GM12872 (cell line): ENCODE results near the gene CCDC70.
A peak's percentile ranks its signal among the peaks of the same experiment; 100 is the strongest.

Source experiments
- TF ChIP-seq, protein P1 (sequence below): IDR thresholded peaks from 3 replicates; pipeline ENCODE4 v1.5.1; 2011; ENCODE audit warnings: low read depth, mild to moderate bottlenecking, low read length, moderate library complexity; ENCODE audit not compliant: insufficient read depth

CCDC70 gene

DNA sequence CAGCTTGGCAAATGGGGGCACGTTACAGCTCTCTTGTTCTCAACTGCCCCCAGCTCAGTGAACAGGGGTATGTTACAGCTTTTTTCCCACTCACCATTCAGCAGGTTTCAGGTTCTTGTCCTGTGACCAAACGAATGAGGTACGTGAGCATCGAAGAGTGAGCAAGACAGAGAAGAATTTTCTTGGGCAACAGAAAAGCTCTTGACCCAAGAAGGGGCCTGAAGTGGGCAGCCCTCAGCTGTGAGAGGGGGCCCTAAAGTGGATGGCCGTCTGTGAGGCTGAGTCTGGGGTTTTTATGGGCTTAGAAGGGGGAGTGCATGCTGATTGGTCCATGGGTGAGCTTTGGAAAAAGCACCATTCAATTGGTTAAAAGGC lies 21.4 kb downstream of the CCDC70 start:
- TF ChIP-seq, protein P1, sequence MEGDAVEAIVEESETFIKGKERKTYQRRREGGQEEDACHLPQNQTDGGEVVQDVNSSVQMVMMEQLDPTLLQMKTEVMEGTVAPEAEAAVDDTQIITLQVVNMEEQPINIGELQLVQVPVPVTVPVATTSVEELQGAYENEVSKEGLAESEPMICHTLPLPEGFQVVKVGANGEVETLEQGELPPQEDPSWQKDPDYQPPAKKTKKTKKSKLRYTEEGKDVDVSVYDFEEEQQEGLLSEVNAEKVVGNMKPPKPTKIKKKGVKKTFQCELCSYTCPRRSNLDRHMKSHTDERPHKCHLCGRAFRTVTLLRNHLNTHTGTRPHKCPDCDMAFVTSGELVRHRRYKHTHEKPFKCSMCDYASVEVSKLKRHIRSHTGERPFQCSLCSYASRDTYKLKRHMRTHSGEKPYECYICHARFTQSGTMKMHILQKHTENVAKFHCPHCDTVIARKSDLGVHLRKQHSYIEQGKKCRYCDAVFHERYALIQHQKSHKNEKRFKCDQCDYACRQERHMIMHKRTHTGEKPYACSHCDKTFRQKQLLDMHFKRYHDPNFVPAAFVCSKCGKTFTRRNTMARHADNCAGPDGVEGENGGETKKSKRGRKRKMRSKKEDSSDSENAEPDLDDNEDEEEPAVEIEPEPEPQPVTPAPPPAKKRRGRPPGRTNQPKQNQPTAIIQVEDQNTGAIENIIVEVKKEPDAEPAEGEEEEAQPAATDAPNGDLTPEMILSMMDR: no peak

DNA sequence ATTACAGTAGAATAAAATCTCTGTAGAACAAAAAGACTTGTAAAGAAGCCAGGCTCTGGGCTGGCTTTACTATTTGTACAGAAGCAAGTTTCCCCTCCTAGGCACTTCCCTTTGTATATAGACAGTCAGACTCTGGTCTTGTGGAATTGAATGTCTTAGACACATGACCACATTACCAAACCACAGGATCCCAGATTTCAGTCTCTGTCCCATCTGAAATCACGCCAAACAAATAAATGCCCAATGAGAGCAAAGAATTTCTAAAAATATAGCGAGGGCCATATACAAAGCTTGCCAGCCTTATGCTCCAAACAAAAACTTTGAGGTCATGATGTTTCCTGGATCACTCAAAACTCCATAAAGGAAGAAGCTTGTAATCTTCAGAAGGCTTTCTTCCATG lies 23.9 kb downstream of the CCDC70 start:
- TF ChIP-seq, protein P1: no peak

DNA sequence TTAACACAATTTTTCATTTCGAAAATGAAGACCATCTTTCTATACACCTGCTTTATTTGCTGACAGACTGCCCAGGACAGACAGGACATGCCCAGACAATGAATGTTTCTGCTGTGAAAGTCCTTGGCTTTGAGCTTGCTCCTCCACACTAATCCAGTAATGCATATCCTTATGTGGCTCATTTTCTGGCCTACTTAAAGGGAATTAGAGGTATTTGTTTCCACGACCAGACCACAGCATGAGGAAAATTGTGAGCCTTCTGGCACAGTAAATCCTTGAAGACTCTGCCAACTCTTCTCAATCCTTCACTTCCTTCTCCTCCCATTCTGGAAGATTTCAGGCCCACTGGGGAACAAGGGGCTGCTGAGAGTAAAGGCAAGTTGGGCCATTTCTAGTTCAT lies 25.7 kb downstream of the CCDC70 start:
- TF ChIP-seq, protein P1: no peak

DNA sequence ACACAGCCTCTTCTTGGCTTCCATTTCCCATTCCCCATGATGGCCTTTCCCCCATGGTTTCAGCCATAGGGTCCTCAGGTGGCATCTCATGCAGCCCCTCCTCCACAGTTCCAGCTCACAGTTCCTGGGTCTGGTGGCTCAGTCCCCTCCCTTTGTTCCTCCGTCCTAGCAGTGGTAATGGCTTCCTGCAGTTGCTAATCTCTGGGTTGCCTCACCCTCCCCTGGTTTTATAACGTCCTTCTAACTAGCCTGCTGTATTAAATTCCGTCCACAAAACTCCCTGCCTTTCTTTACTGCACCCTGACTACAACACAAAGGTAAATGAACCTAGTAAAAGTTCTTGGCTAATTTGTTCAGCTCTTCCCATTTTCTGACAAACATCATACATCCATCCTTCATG lies 30.9 kb downstream of the CCDC70 start:
- TF ChIP-seq, protein P1: no peak

DNA sequence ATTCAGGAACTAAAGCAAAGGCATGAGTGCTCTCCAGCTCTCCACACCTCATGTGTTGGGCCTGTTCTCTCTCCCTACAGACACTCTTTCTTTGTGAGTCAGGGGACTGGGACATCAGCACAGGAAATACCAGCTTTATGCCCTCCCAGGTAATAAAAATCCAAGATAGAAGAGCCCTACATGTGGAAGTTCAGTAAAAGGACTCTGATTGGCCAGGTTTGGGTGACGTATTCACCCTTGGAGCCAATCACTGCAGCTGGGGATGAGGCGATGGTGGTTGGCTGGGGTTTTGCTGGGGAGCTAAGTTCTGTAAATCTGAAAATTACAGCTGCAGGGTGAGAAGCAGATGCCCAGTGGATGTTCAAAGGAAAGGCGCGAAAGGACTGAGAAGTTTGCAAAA lies 32.5 kb downstream of the CCDC70 start:
- TF ChIP-seq, protein P1: no peak

DNA sequence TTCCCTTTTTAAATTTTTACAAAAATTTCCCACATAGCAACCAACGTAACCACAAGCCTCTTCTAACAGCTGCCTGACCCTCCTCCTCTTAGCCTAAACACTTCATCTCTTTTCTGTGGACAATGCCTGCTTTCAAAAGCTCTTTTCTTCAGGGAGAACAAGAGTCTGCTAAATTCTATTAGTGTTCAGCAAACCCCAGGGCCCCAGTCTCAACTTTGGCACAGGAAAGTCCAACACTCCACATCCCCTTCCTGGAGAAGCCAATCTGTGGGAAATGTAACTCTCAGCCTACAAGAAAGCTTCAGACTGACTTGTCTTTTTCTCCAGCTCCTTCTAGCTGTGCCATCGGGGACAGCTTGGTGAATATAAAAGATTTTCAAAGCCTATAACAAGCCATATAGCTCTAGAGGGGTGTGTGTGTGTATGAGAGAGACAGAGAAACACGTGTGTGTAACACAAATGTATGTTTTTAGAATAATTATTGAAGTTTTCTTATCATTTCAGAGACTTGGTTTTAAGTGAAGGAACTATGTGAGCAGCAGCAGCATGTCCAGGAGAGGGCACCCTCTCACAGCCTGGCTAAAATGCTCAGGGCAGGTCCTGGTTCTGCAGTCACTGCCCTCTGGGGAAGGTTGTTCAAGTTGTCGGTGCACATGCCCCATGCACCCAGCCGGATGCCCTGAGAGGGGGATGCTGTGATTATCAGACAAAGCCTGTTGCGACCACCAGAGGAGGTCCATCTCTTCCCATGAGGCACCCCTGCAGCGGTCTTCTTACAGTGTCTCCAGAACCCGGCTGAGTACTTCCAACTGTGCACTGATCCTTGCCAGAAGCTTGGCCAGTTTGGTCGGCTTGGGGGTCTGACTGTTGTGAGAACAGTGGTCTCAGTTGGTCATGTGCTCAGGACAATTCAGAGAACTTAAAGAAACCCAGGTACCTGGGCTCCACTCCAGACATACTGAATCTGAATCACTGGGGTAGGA lies 34.4 kb downstream of the CCDC70 start:
- TF ChIP-seq, protein P1: peak; percentile 82

DNA sequence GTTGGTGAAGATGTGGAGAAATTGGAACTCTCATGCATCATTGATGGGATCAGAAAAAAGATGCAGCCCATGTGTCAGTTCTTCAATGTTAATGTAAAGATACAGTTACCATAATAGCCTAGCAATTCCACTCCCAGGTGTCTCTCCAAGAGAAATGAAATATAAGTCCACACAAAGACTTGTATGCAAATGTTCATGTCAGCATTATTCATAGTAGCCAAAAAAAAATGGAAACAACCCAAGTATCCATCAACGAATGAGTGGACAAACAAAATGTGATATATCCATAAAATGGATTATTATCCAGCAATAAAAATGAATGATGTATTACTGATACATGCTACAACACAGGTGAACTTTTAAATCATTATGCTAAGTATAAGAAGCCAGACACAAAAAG lies 38.7 kb downstream of the CCDC70 start:
- TF ChIP-seq, protein P1: no peak
